Stimulated activated CD4-positive, alpha-beta T cell treated with anti-CD3 and anti-CD28 coated beads, Interleukin-15, amount 100 ng/mL, for 48 hours (primary cell): ENCODE measurements around the gene CCSER1.
A peak's percentile ranks its signal among the peaks of the same experiment; 100 is the strongest.

Experiments used
- DNase-seq, 2 donors: peaks; one replicate each; pipeline ENCODE4 v3.0.0-alpha.2; 2020; ENCODE audit warnings: low read depth in 2 of 2

The CCSER1 gene

GRCh38 chr4:90127223-90127705 lies at the start of gene CCSER1:
Gene CCSER1, plus strand, starts transcription at chr4:90127394.
- peak in 1 of 2 donors; percentile 17 for DNase-seq

DNA sequence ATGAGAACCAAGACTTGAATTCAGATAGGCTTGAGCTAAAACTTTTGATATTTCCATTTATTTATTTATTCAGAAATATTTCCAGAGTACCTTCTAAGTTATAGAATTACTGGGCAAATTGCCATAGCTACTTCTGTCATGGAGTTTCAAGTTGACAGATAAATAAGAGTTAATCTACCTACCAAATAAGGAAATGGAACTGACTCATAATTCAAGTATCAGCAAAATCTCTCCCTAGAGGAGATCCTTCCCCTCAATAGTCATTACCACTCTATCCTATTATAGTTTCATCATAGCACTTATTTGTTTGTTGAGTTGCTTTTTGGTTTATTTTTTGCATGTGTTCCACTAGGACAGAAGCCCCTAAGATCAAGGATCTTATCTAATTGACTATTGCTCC lies 48.8 kb upstream of the CCSER1 start:
- no peak for DNase-seq

DNA sequence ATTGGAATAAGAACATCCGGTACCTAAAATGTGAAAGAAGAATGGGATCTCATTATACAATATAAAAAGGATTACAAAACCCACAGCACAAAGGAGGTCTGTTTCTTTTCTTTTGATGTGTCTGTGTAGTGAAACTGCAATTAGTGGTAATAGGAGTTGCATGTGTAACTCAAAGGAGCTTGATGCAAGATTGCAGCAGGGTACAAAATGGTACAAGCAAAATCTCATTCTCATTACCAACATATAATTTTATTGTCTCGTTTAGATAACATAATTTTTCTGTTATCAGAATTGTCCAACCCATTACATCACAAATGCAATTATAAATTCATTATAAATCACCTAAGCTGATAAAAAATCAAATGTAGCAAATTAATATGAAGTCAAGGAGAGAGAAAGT lies 47.1 kb upstream of the CCSER1 start:
- DNase-seq, result no peak

GRCh38 chr4:90081432-90082144 lies 45.6 kb upstream of the CCSER1 start:
- DNase-seq, result no peak

DNA sequence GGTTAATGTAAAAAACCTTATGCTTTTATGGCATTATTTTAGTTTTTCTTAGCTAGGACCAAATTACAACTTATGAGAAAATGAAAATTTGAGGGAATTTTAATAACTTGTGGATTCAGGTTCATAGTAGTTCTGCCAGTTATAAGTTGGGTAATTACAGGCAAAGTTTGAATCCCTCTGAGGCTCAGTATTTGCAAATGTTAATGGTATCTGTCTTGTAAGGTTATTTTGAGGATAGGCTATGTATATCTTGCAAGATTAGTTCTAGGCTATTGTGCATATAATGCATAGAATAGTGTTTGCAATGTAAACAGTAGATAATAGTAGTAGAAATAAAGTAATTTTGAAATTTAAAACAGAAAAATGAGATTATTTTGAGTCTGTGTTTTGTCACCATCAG lies 44.7 kb upstream of the CCSER1 start:
- no peak for DNase-seq

GRCh38 chr4:90084277-90084966 lies 42.8 kb upstream of the CCSER1 start:
- no peak for DNase-seq

- no peak for DNase-seq
These were observed 42.3 kb upstream of the CCSER1 start for GRCh38 chr4:90084967-90085295.

DNA sequence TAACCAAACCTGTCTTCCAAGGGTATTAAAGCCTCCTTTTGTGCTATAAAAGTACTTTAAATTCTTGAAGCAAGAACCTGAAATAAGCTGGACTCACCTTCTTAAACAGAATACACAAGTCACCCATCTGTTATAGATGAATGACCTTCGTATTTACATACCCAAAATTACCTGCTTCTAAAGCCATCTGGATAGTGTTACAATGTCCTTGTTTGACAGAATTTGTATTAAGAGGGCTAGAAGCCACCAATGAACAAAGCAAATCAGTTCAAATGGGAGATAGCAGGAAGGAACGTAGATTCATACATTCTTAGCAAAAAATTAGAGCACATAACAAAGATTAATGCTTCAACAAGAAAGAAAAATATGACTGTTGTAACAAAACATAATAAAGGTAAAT lies 33.7 kb upstream of the CCSER1 start:
- no peak for DNase-seq

DNA sequence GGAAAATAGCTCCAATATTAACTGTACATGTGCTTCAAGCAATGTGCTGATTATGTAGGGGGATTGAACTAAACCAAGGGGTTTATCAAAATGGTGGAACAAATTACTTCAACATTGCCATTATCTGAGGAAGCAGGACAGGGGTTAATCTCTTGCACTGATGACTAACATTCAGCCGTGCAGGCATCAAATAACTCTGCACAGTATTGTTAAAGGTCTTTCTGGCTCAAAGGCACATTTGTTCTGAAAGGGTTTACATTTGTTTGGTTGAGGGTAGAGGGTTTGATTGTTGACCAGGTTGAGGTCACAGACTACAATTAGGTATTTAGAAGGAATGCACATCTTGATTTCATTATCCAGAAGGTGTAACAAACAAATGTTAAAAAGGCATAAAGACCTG lies 32.2 kb upstream of the CCSER1 start:
- DNase-seq, result no peak

GRCh38 chr4:90099812-90100211 lies 27.4 kb upstream of the CCSER1 start:
- DNase-seq, result no peak

- no peak for DNase-seq
These were observed 23.2 kb upstream of the CCSER1 start for GRCh38 chr4:90103991-90104390.

GRCh38 chr4:90105274-90105673 lies 21.9 kb upstream of the CCSER1 start:
- no peak for DNase-seq

DNA sequence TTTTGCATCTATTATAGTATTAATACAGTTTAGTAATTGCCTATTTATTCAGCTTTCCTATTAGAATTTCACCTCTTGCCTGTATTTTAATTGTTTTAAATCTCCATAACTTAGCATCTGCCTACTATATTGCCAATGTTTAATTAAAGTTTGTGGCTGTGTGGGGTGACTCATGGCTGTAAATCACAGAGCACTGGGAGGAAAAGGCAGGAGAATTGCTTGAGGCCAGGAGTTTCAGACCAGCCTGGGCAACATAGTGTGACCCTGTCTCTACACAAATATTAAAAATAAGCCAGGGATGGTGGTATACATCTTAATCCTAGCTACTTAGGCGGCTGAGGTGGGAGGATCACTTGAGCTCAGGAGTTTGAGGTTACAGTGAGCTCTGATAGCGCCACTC lies 14.5 kb upstream of the CCSER1 start:
- DNase-seq, result no peak

DNA sequence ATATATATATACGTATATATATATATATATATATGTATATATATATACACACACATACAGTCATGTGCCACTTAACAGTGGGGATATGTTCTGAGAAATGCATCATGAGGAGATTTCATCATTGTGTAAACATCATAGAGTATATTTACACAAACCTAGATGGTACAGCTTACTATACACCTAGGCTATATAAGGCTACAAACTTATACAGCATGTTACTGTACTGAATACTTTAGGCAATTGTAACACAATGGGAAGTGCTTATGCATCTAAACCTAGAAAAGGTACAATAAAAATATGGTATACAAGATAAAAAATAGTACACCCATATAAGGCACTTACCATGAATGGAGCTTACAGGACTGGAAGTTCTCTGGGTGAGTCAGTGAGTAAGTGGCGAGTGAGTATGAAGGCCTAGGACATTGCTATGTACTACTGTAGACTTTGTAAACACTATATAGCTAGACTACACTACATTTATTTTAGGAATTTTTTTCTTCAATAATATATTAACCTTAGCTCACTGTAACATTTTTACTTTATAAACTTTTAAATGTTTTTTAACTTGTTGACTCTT lies 13.2 kb upstream of the CCSER1 start:
- no peak for DNase-seq

GRCh38 chr4:90118527-90119195 lies 8.5 kb upstream of the CCSER1 start:
- DNase-seq, result no peak

- DNase-seq, result no peak
These were observed 7.2 kb upstream of the CCSER1 start for GRCh38 chr4:90120037-90120436.

- DNase-seq, result no peak
These were observed 6.4 kb upstream of the CCSER1 start for GRCh38 chr4:90120815-90121214.

- no peak for DNase-seq
These were observed 5.4 kb upstream of the CCSER1 start for GRCh38 chr4:90121676-90122354.

- DNase-seq, result no peak
These were observed 4.8 kb upstream of the CCSER1 start for GRCh38 chr4:90122355-90122748.

- DNase-seq, result no peak
These were observed 2.9 kb upstream of the CCSER1 start for GRCh38 chr4:90124276-90124675.

DNA sequence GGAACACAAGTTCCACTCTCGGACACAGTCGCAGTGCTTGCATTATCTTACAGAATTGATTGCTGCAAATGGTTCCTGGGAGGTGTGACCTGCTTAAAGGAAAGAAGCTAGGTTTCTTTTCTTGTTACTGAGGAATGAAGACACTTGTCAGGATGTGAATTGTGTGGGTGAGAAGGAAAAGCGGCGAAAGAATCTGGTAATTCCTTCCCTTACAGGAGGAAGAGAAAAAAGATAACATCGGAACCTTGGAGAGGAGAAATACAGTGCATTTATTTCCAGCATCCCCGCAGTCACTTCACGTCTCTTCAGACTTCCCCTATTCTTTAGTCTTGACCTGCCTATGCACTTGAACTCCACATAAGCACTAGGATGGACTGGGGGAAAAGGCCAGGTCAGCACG lies 389 bp upstream of the CCSER1 start:
- no peak for DNase-seq

DNA sequence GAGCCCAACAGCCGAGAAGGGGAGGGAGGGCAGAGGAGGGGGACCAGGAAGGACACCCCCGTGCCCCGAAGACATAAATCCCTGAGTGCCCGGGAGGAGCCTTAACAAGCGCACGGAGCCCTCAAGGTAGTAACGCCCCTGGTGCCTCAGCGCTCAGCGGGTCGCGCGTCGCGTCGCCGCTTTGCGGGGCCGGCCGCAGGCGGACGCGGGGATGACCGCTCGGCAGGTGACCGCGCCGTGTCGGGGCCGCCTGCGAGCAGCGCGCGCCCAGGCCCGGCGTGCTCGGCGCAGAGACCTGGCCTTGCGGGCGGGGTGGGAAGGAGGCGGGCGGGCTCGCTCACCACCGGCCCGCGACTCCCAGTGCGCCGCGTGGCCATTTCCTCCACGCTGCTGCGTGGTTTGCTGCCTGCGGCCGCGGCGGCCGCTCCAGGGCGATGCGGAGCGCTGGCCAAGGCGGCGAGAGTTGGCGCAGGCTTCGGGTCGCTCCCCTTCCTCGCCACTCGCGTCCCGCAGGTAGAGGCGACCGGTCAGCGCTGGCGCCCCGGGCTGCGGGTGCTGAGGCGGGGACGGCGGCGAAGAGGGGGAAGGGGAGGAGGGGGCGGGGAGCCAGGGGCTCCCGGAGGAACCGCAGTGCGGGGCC lies 632 bp downstream of the CCSER1 start:
- no peak for DNase-seq
